Measurements from ENCODE around the gene TWNK.

Gene TWNK

GRCh38 chr10:101011517-101012423 is 24.4 kb downstream of the TWNK start:
- no peak for DNase-seq (ENCODE audit: low read depth)

- DNase-seq (ENCODE audit: low read depth): peak; percentile 69
These were observed 25.4 kb downstream of the TWNK start for GRCh38 chr10:101012525-101013364.

- no peak for DNase-seq (ENCODE audit: low read depth)
These were observed 26.1 kb downstream of the TWNK start for GRCh38 chr10:101013365-101013825.

GRCh38 chr10:101014230-101014884 is 27.0 kb downstream of the TWNK start:
- peak; percentile 61 for DNase-seq (ENCODE audit: low read depth)

GRCh38 chr10:101014966-101015581 is 27.7 kb downstream of the TWNK start:
- DNase-seq (ENCODE audit: low read depth): no peak

- no peak for DNase-seq (ENCODE audit: low read depth)
These were observed 28.2 kb downstream of the TWNK start for GRCh38 chr10:101015582-101015973.

- no peak for DNase-seq (ENCODE audit: low read depth)
These were observed 29.5 kb downstream of the TWNK start for GRCh38 chr10:101016814-101017213.

- DNase-seq (ENCODE audit: low read depth): no peak
These were observed 30.8 kb downstream of the TWNK start for GRCh38 chr10:101018118-101018599.

- DNase-seq (ENCODE audit: low read depth): peak; percentile 59
These were observed 31.5 kb downstream of the TWNK start for GRCh38 chr10:101018600-101019439.

GRCh38 chr10:101019440-101019703 is 32.0 kb downstream of the TWNK start:
- DNase-seq (ENCODE audit: low read depth): no peak

GRCh38 chr10:101020427-101021075 is 33.2 kb downstream of the TWNK start:
- DNase-seq (ENCODE audit: low read depth): no peak

GRCh38 chr10:101021239-101021638 is 33.9 kb downstream of the TWNK start:
- no peak for DNase-seq (ENCODE audit: low read depth)

GRCh38 chr10:101021692-101022251 is 34.4 kb downstream of the TWNK start:
- DNase-seq (ENCODE audit: low read depth): no peak

GRCh38 chr10:101022967-101023705 is 35.8 kb downstream of the TWNK start:
- DNase-seq (ENCODE audit: low read depth): no peak

GRCh38 chr10:101027106-101027720 is 39.9 kb downstream of the TWNK start:
- no peak for DNase-seq (ENCODE audit: low read depth)

- DNase-seq (ENCODE audit: low read depth): no peak
These were observed 41.3 kb downstream of the TWNK start for GRCh38 chr10:101028446-101029337.

- DNase-seq (ENCODE audit: low read depth): no peak
These were observed 42.4 kb downstream of the TWNK start for GRCh38 chr10:101029520-101030295.
